Camera-type eye (tissue), 1 donor: ENCODE data around the gene LGALSL. TPM values are rescaled to one million over a fixed set of nuclear protein-coding genes. Genes with fewer than 3 reads are reported as not detected.

Source experiments
- total RNA-seq: library from RNA; depleted of rRNA; stranded (reverse); fragments of >200 nt; gene quantifications from one replicate; pipeline ENCODE4 v1.2.3, GENCODE V29; 2014

LGALSL gene
- total RNA-seq: 42.2 TPM

GRCh38 chr2:64453770-64454385 is at the start of gene LGALSL:
Gene LGALSL (plus strand): TSS chr2:64454162. CDS start chr2:64454546, 384 bp downstream.

Other genes with a start within 250 kb of the LGALSL start
- gene AFTPH, start 70.2 kb downstream of the LGALSL start, total RNA-seq: 76.0 TPM
- 23.8 TPM for gene SERTAD2, start 199.8 kb downstream of the LGALSL start, total RNA-seq